PC-9 (cell line): ENCODE results near the gene MINDY1.

Experiments used
- EZH2 ChIP-seq: fragments of 200-600 bp; sonication (generic); IDR thresholded peaks from 2 replicates; pipeline ENCODE4 v1.8.0; 2017; ENCODE audit warnings: antibody characterized with exemption, low read depth
- TF ChIP-seq, protein P1 (sequence below): fragments of 200-600 bp; sonication (generic); conservative IDR thresholded peaks from 2 replicates; pipeline ENCODE4 v1.6.1; 2017; ENCODE audit warnings: mixed run types, antibody characterized with exemption, mild to moderate bottlenecking, moderate library complexity

DNA sequence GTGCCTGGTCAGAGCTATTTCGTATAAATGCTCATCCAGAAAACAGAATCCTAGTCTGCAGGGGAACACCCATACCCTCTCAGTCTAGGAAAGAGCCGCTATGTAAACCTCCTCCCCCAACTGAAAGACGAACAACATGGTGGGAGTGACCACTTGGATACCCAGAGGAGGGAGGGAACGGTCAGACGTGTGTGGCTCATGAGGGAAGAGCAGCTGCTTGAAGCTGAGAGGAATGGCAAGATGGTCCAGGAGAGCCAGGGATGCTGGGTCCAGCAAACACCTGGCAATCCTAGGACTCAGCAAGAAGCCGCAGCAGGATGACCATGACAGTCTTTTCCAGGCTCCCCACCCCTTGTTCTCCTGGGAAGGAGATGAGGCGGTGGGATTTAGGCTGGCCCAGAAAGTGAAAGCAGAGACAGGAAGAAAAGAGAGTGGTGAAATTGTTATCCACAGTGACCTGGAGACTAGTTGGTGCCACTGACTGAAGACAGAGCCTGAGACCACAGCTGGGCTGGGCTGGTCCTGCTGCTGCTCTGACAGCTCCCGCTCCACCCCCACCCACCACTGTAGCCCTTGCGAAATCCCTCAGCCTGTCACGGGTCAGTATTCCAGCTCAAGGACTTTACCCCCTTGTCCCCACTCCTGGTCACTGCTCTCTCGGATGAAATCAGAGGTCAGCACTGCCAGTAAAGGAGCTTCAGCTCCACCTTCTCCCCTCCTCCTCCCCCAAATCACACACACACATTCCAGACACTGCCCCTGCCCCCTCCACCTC, 35.7 kb downstream of the MINDY1 start:
- no peak for TF ChIP-seq EZH2
- TF ChIP-seq, protein P1, sequence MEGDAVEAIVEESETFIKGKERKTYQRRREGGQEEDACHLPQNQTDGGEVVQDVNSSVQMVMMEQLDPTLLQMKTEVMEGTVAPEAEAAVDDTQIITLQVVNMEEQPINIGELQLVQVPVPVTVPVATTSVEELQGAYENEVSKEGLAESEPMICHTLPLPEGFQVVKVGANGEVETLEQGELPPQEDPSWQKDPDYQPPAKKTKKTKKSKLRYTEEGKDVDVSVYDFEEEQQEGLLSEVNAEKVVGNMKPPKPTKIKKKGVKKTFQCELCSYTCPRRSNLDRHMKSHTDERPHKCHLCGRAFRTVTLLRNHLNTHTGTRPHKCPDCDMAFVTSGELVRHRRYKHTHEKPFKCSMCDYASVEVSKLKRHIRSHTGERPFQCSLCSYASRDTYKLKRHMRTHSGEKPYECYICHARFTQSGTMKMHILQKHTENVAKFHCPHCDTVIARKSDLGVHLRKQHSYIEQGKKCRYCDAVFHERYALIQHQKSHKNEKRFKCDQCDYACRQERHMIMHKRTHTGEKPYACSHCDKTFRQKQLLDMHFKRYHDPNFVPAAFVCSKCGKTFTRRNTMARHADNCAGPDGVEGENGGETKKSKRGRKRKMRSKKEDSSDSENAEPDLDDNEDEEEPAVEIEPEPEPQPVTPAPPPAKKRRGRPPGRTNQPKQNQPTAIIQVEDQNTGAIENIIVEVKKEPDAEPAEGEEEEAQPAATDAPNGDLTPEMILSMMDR = no peak
